IMR-90 (cell line): Measurements from ENCODE around the gene RAB27B. TPM values are rescaled to one million over a fixed set of nuclear protein-coding genes. Genes with fewer than 3 reads are reported as not detected.

Source experiments
- ATAC-seq: fragments of 200-7000 bp; cut with Tn5 transposase; 2 replicates; pipeline ENCODE4 v1.9.1; 2020; ENCODE audit warnings: low read depth, mild to moderate bottlenecking, moderate library complexity
- BruUV-seq: library from RNA; stranded (reverse); fragments of 400-500 nt; replicated peaks from 2 replicates; lab custom pipeline; 2021; lab: Mats Ljungman, UMichigan
- CTCF ChIA-PET: fragments of 300-600 bp; formaldehyde crosslinking; extraction: SDS; loops from one replicate; lab custom pipeline; 2021; ENCODE audit warnings: antibody characterized with exemption; lab: Yijun Ruan, JAX
- POLR2A ChIA-PET: fragments of 300-600 bp; sonication (Branson Sonifier 250); formaldehyde crosslinking; loops from one replicate; lab custom pipeline; 2022; ENCODE audit warnings: antibody characterized with exemption; ENCODE audit not compliant: unreplicated experiment; lab: Charles Lee
- DNase-seq: peaks from one replicate; pipeline ENCODE4 v3.0.0; 2013
- H2AFZ ChIP-seq: replicated peaks from 2 replicates; pipeline ENCODE3; 2013; ENCODE audit warnings: low read length, mild to moderate bottlenecking; ENCODE audit not compliant: poor library complexity
- H2AK5ac ChIP-seq: 2 replicates; pipeline ENCODE4 v1.6.1; 2013; ENCODE audit warnings: low read depth, low read length, inconsistent platforms
- H2AK9ac ChIP-seq: replicated peaks from 2 replicates; pipeline ENCODE3; 2013; ENCODE audit warnings: mild to moderate bottlenecking, low read depth, low read length, moderate library complexity; ENCODE audit not compliant: poor library complexity
- H2BK120ac ChIP-seq: 2 replicates; pipeline ENCODE4 v1.6.1; 2013; ENCODE audit warnings: low read depth, low read length, inconsistent platforms
- H2BK15ac ChIP-seq: 3 replicates; pipeline ENCODE4 v1.6.1; 2013; ENCODE audit warnings: low read depth, low read length, inconsistent platforms
- H2BK20ac ChIP-seq: 2 replicates; pipeline ENCODE4 v1.6.1; 2013; ENCODE audit warnings: low read depth, mild to moderate bottlenecking, inconsistent platforms, low read length, moderate library complexity
- H2BK5ac ChIP-seq: 2 replicates; pipeline ENCODE4 v1.6.1; 2013; ENCODE audit warnings: mild to moderate bottlenecking, low read depth, low read length, inconsistent platforms; ENCODE audit not compliant: poor library complexity, severe bottlenecking
- H3K14ac ChIP-seq: replicated peaks from 2 replicates; pipeline ENCODE4 v1.6.1; 2013; ENCODE audit warnings: low read depth, low read length, inconsistent platforms
- H3K18ac ChIP-seq: 2 replicates; pipeline ENCODE4 v1.6.1; 2013; ENCODE audit warnings: low read depth, low read length, control low read depth
- H3K23ac ChIP-seq: 2 replicates; pipeline ENCODE4 v1.6.1; 2013; ENCODE audit warnings: low read depth, low read length, inconsistent platforms
- H3K27ac ChIP-seq: 2 replicates; pipeline ENCODE4 v1.5.1; 2013; ENCODE audit warnings: mild to moderate bottlenecking, control low read depth, low read length; ENCODE audit not compliant: insufficient read depth
- H3K27me3 ChIP-seq: 2 replicates; pipeline ENCODE4 v1.6.1; 2013; ENCODE audit warnings: low read length; ENCODE audit not compliant: control insufficient read depth, insufficient read depth
- H3K36me3 ChIP-seq: 2 replicates; pipeline ENCODE4 v1.6.1; 2013; ENCODE audit warnings: low read length, mixed read lengths; ENCODE audit not compliant: control insufficient read depth, insufficient read depth
- H3K4ac ChIP-seq: 2 replicates; pipeline ENCODE4 v1.6.1; 2013; ENCODE audit warnings: low read depth, low read length, inconsistent platforms
- H3K4me1 ChIP-seq: 2 replicates; pipeline ENCODE4 v1.6.1; 2013; ENCODE audit warnings: low read length, mixed read lengths; ENCODE audit not compliant: control insufficient read depth, insufficient read depth
- H3K4me2 ChIP-seq: 2 replicates; pipeline ENCODE4 v1.6.1; 2013; ENCODE audit warnings: low read depth, mild to moderate bottlenecking, control low read depth, low read length, moderate library complexity
- H3K4me3 ChIP-seq: 2 replicates; pipeline ENCODE4 v1.5.1; 2013; ENCODE audit warnings: low read depth, mild to moderate bottlenecking, control low read depth, low read length, moderate library complexity; ENCODE audit not compliant: insufficient read depth
- H3K56ac ChIP-seq: 2 replicates; pipeline ENCODE4 v1.6.1; 2013; ENCODE audit warnings: low read length, inconsistent platforms; ENCODE audit not compliant: insufficient read depth; ENCODE audit errors: extremely low read depth
- H3K79me1 ChIP-seq, 2 experiments: 2 replicates each; pipeline ENCODE4 v1.6.1; 2013; ENCODE audit warnings: low read length in 2 of 2, inconsistent platforms in 1 of 2, low read depth in 1 of 2
- H3K9ac ChIP-seq: 2 replicates; pipeline ENCODE4 v1.6.1; 2013; ENCODE audit warnings: low read depth, low read length, control low read depth
- H3K9me1 ChIP-seq: 2 replicates; pipeline ENCODE4 v1.6.1; 2013; ENCODE audit warnings: low read length, inconsistent platforms; ENCODE audit not compliant: insufficient read depth
- H3K9me3 ChIP-seq: 2 replicates; pipeline ENCODE4 v1.6.1; 2013; ENCODE audit warnings: low read length; ENCODE audit not compliant: control insufficient read depth, insufficient read depth
- H4K20me1 ChIP-seq: 2 replicates; pipeline ENCODE4 v1.6.1; 2013; ENCODE audit warnings: low read length, inconsistent platforms; ENCODE audit not compliant: insufficient read depth
- H4K5ac ChIP-seq: 2 replicates; pipeline ENCODE4 v1.6.1; 2013; ENCODE audit warnings: mild to moderate bottlenecking, low read depth, low read length, control low read depth
- H4K8ac ChIP-seq, 2 experiments: 2 replicates each; pipeline ENCODE4 v1.6.1; 2013; ENCODE audit warnings: low read depth in 2 of 2, low read length in 2 of 2, control low read depth in 1 of 2, inconsistent platforms in 1 of 2
- H4K91ac ChIP-seq: 2 replicates; pipeline ENCODE4 v1.6.1; 2013; ENCODE audit warnings: low read depth, low read length, inconsistent platforms; ENCODE audit not compliant: insufficient read depth
- MXI1 ChIP-seq: IDR thresholded peaks from 2 replicates; pipeline ENCODE4 v1.6.1; 2012; ENCODE audit warnings: low read depth, mild to moderate bottlenecking, low read length, moderate library complexity, borderline replicate concordance
- NFE2L2 ChIP-seq: fragments of 150-350 bp; IDR thresholded peaks from 2 replicates; pipeline ENCODE4 v1.6.1; 2016; ENCODE audit warnings: low read depth, mild to moderate bottlenecking, low read length
- RAD21 ChIP-seq: IDR thresholded peaks from 2 replicates; pipeline ENCODE4 v1.6.1; 2012; ENCODE audit warnings: low read length, improper control_type of control experiment
- RCOR1 ChIP-seq: IDR thresholded peaks from 2 replicates; pipeline ENCODE4 v1.6.1; 2012; ENCODE audit warnings: mild to moderate bottlenecking, low read length, improper control_type of control experiment; ENCODE audit not compliant: insufficient replicate concordance
- RFX5 ChIP-seq: IDR thresholded peaks from 2 replicates; pipeline ENCODE4 v1.8.0; 2012; ENCODE audit warnings: low read depth, mild to moderate bottlenecking, low read length, moderate library complexity
- WGBS, 2 experiments: methylation state at CpG; one replicate each; pipeline versions ENCODE4 v1.1.5 to v1.1.7; 2013; ENCODE audit warnings: missing lambda C conversion rate in 2 of 2; ENCODE audit not compliant: insufficient read length in 1 of 2; ENCODE audit errors: extremely low coverage in 2 of 2; 5-methylcytosine and 5-hydroxymethylcytosine counted together
- dilution Hi-C: fragments of 300-500 bp; cut with HindIII; formaldehyde crosslinking; loops from one replicate; pipeline ENCODE4 v1.14.3; 2018; ENCODE audit warnings: low sequenced_read_pairs; ENCODE audit not compliant: unreplicated experiment
- in situ Hi-C: fragments of 300-500 bp; cut with MboI; formaldehyde crosslinking; loops from 3 replicates; pipeline ENCODE4 v1.14.3; 2019; ENCODE audit warnings: low sequenced_read_pairs, inconsistent platforms, mixed read lengths
- intact Hi-C: fragments of 100-400 bp; cut with micrococcal nuclease; formaldehyde crosslinking; loops from 2 replicates; pipeline ENCODE4 v1.10.0; 2022
- polyA plus RNA-seq, 3 experiments: library from polyadenylated mRNA; depleted of rRNA; stranded (reverse); fragments of >200 nt; gene quantifications; 2 replicates each; pipeline ENCODE4 v1.2.3, GENCODE V29; 2012; ENCODE audit warnings: low replicate concordance in 1 of 3
- total RNA-seq: library from RNA; depleted of rRNA; stranded (reverse); fragments of >200 nt; gene quantifications from 2 replicates; pipeline ENCODE4 v1.2.3, GENCODE V29; 2012
- TF ChIP-seq, protein P1 (sequence below): fragments of 150-350 bp; IDR thresholded peaks from 2 replicates; pipeline ENCODE4 v1.6.1; 2016; ENCODE audit warnings: low read depth, mild to moderate bottlenecking, low read length, moderate library complexity, borderline replicate concordance
- TF ChIP-seq, protein P2 (sequence below): conservative IDR thresholded peaks from 2 replicates; pipeline ENCODE4 v1.5.1; 2012; ENCODE audit warnings: mild to moderate bottlenecking, low read depth, low read length, improper control_type of control experiment

RAB27B gene
- total and polyA plus RNA-seq, 2 of the 4 experiments (the other 2 are of a cell fraction) = 0.24 to 1.3 TPM

DNA sequence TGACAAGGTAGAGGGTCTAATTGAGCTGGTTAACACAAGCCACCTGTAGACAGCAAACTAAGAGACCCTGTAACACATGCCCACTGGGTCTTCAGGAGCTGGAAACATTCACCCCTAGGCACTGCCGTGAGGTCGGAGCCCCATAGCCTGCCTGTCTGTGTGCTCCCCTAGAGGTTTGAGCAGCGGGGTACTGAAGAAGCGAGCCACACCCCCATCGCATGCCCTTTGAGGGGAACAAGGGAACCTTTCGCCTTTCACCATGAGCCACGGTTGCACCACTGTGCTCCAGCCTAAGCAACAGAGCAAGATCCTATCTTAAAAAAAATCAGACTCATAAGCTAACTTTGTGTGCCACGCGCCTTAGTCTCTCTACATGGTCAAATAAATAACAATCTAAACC is 36.2 kb upstream of the RAB27B start:
- Histone ChIP-seq H2AK5ac (no peak overlapping the region), H3K4me1 (0 out of 2 replicates have a peak, but pooled peaks cover 1% of the 10 kb centered on the region), H2BK20ac (no peak overlapping the region), H2AFZ (no peak overlapping the region), H3K79me1 (no peaks in the 10 kb centered on the region), H4K8ac (no peak overlapping the region), H3K14ac (no peak overlapping the region), H3K56ac (no peak overlapping the region), H3K9me3 (no peaks in the 10 kb centered on the region), H3K4me3 (no peak overlapping the region), H2BK15ac (no peak overlapping the region), H2BK120ac (no peak overlapping the region), H3K4ac (no peak overlapping the region), H3K4me2 (no peak overlapping the region), H4K20me1 (no peaks in the 10 kb centered on the region), H3K18ac (no peak overlapping the region), H3K9me1 (no peaks in the 10 kb centered on the region), H2AK9ac (no peak overlapping the region), H3K23ac (no peak overlapping the region), H3K27ac (no peak overlapping the region), H3K27me3 (no peaks in the 10 kb centered on the region), H4K91ac (no peak overlapping the region), H3K9ac (no peak overlapping the region), H3K36me3 (no peaks in the 10 kb centered on the region), H4K5ac (no peak overlapping the region), H2BK5ac (no peak overlapping the region)
- intact Hi-C loops = no loop called here
- ATAC-seq = no peak
- WGBS, 2 experiments = 90% methylated on average over 5 of the region's 9 CpGs; no CpG with 5 or more reads in 1 of the 2 experiments
- CTCF ChIA-PET = no interaction called here
- in situ Hi-C loops = no loop called here
- POLR2A ChIA-PET = no interaction called here
- DNase-seq = no peak
- dilution Hi-C loops = no loop called here
- no TSS peak for BruUV-seq
- TF ChIP-seq, protein P1, sequence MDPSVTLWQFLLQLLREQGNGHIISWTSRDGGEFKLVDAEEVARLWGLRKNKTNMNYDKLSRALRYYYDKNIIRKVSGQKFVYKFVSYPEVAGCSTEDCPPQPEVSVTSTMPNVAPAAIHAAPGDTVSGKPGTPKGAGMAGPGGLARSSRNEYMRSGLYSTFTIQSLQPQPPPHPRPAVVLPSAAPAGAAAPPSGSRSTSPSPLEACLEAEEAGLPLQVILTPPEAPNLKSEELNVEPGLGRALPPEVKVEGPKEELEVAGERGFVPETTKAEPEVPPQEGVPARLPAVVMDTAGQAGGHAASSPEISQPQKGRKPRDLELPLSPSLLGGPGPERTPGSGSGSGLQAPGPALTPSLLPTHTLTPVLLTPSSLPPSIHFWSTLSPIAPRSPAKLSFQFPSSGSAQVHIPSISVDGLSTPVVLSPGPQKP = no peak
- TF ChIP-seq RFX5 = no peak
- TF ChIP-seq, protein P2, sequence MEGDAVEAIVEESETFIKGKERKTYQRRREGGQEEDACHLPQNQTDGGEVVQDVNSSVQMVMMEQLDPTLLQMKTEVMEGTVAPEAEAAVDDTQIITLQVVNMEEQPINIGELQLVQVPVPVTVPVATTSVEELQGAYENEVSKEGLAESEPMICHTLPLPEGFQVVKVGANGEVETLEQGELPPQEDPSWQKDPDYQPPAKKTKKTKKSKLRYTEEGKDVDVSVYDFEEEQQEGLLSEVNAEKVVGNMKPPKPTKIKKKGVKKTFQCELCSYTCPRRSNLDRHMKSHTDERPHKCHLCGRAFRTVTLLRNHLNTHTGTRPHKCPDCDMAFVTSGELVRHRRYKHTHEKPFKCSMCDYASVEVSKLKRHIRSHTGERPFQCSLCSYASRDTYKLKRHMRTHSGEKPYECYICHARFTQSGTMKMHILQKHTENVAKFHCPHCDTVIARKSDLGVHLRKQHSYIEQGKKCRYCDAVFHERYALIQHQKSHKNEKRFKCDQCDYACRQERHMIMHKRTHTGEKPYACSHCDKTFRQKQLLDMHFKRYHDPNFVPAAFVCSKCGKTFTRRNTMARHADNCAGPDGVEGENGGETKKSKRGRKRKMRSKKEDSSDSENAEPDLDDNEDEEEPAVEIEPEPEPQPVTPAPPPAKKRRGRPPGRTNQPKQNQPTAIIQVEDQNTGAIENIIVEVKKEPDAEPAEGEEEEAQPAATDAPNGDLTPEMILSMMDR = no peak
- no peak for TF ChIP-seq MXI1
- no peak for TF ChIP-seq RAD21
- TF ChIP-seq NFE2L2 = no peak
- no peak for TF ChIP-seq RCOR1
